WTC11 (cell line): ENCODE results near the gene SLC45A3. TPM values are rescaled to one million over a fixed set of nuclear protein-coding genes. Genes with fewer than 3 reads are reported as not detected.
A peak's percentile ranks its signal among the peaks of the same experiment; 100 is the strongest.

Experiments used
- ATAC-seq: fragments of 200-7000 bp; cut with Tn5 transposase; 2 replicates; pipeline ENCODE4 v1.10.0; 2021; ENCODE audit warnings: mild to moderate bottlenecking, moderate library complexity
- CTCF ChIA-PET: fragments of 300-600 bp; sonication (Branson Sonifier 250); formaldehyde crosslinking; loops from one replicate; lab custom pipeline; 2021; ENCODE audit warnings: antibody characterized with exemption; lab: Charles Lee
- POLR2A ChIA-PET: fragments of 350-600 bp; sonication (Branson Sonifier 250); formaldehyde crosslinking; loops from one replicate; lab custom pipeline; 2021; ENCODE audit warnings: antibody characterized with exemption; lab: Charles Lee
- DNase-seq: peaks from one replicate; pipeline ENCODE4 v3.0.0; 2021; ENCODE audit warnings: low spot score
- H3K27ac Mint-ChIP-seq: 2 replicates; pipeline ENCODE4 v1.8.0; 2021; ENCODE audit warnings: mixed read lengths
- H3K27me3 Mint-ChIP-seq: 2 replicates; pipeline ENCODE4 v1.8.0; 2021; ENCODE audit warnings: low read depth, mild to moderate bottlenecking, moderate library complexity, mixed read lengths
- H3K36me3 Mint-ChIP-seq: 2 replicates; pipeline ENCODE4 v1.8.0; 2021; ENCODE audit warnings: mixed read lengths
- H3K4me1 Mint-ChIP-seq: 2 replicates; pipeline ENCODE4 v1.8.0; 2022; ENCODE audit warnings: mixed read lengths
- H3K4me3 Mint-ChIP-seq: 2 replicates; pipeline ENCODE4 v1.8.0; 2021; ENCODE audit warnings: mild to moderate bottlenecking, moderate library complexity, mixed read lengths
- H3K9me3 Mint-ChIP-seq: 2 replicates; pipeline ENCODE4 v1.8.0; 2021; ENCODE audit warnings: mixed read lengths
- ATF1 ChIP-seq: sonication (generic); formaldehyde crosslinking; IDR thresholded peaks from 2 replicates; pipeline ENCODE4 v1.8.1; 2023; ENCODE audit warnings: mild to moderate bottlenecking, moderate library complexity, missing genetic modification reagents
- ATF6 ChIP-seq: sonication (generic); formaldehyde crosslinking; IDR thresholded peaks from 2 replicates; pipeline ENCODE4 v1.8.1; 2023; ENCODE audit warnings: mild to moderate bottlenecking, missing genetic modification reagents
- CTCF ChIP-seq: fragments of 200-600 bp; IDR thresholded peaks from 2 replicates; pipeline ENCODE4 v1.8.0; 2022; ENCODE audit warnings: antibody characterized with exemption
- E2F4 ChIP-seq: sonication (generic); formaldehyde crosslinking; IDR thresholded peaks from 2 replicates; pipeline ENCODE4 v1.8.1; 2022; ENCODE audit warnings: low read depth, mild to moderate bottlenecking, moderate library complexity, missing genetic modification reagents, borderline replicate concordance
- E2F5 ChIP-seq: sonication (generic); formaldehyde crosslinking; IDR thresholded peaks from 2 replicates; pipeline ENCODE4 v1.8.1; 2022; ENCODE audit warnings: mild to moderate bottlenecking, moderate library complexity, missing genetic modification reagents
- FOXP1 ChIP-seq: sonication (generic); formaldehyde crosslinking; IDR thresholded peaks from 2 replicates; pipeline ENCODE4 v1.8.0; 2022; ENCODE audit warnings: missing genetic modification reagents, mild to moderate bottlenecking, moderate library complexity, borderline replicate concordance
- HMGXB4 ChIP-seq: sonication (generic); formaldehyde crosslinking; IDR thresholded peaks from 2 replicates; pipeline ENCODE4 v1.8.1; 2023; ENCODE audit warnings: mild to moderate bottlenecking, moderate library complexity, missing genetic modification reagents
- IRF2 ChIP-seq: sonication (generic); formaldehyde crosslinking; IDR thresholded peaks from 2 replicates; pipeline ENCODE4 v1.8.0; 2022; ENCODE audit warnings: low read depth, missing genetic modification reagents, borderline replicate concordance
- NR2C2 ChIP-seq: sonication (generic); formaldehyde crosslinking; IDR thresholded peaks from 2 replicates; pipeline ENCODE4 v1.8.0; 2022; ENCODE audit warnings: mild to moderate bottlenecking, missing genetic modification reagents
- SMAD4 ChIP-seq: sonication (generic); formaldehyde crosslinking; IDR thresholded peaks from 2 replicates; pipeline ENCODE4 v1.8.0; 2022; ENCODE audit warnings: mild to moderate bottlenecking, missing genetic modification reagents
- STAT6 ChIP-seq: sonication (generic); formaldehyde crosslinking; conservative IDR thresholded peaks from 2 replicates; pipeline ENCODE4 v1.8.1; 2023; ENCODE audit warnings: mild to moderate bottlenecking, low read depth, missing genetic modification reagents, moderate library complexity
- TEAD1 ChIP-seq: sonication (generic); formaldehyde crosslinking; IDR thresholded peaks from 2 replicates; pipeline ENCODE4 v1.8.0; 2022; ENCODE audit warnings: mild to moderate bottlenecking, missing genetic modification reagents
- ZNF138 ChIP-seq: sonication (generic); formaldehyde crosslinking; conservative IDR thresholded peaks from 2 replicates; pipeline ENCODE4 v1.8.1; 2022; ENCODE audit warnings: mild to moderate bottlenecking, moderate library complexity, missing genetic modification reagents
- ZNF219 ChIP-seq: sonication (generic); formaldehyde crosslinking; IDR thresholded peaks from 2 replicates; pipeline ENCODE4 v1.8.0; 2023; ENCODE audit warnings: missing genetic modification reagents, mild to moderate bottlenecking, borderline replicate concordance
- ZNF317 ChIP-seq: sonication (generic); formaldehyde crosslinking; IDR thresholded peaks from 2 replicates; pipeline ENCODE4 v1.8.1; 2023; ENCODE audit warnings: low read depth, mild to moderate bottlenecking, moderate library complexity, missing genetic modification reagents, borderline replicate concordance
- ZNF532 ChIP-seq: fragments of 250-450 bp; sonication (Bioruptor Pico); IDR thresholded peaks from 2 replicates; pipeline ENCODE4 v1.9.0; 2021; ENCODE audit warnings: mild to moderate bottlenecking, borderline replicate concordance
- ZSCAN18 ChIP-seq: fragments of 250-450 bp; sonication (Bioruptor Pico); IDR thresholded peaks from 2 replicates; pipeline ENCODE4 v2.1.2; 2022; ENCODE audit warnings: mild to moderate bottlenecking, moderate library complexity
- total RNA-seq: library from RNA; stranded (reverse); gene quantifications from 3 replicates; pipeline ENCODE4 v1.2.3, GENCODE V29; 2021

Gene SLC45A3
- total RNA-seq, 1 experiment from 2014 or later: 15.2 TPM

GRCh38 chr1:205676002-205676401 lies 4.3 kb downstream of the SLC45A3 start (continued):
- TF ChIP-seq HMGXB4 (CRISPR knock-in tag): no peak
- no peak for TF ChIP-seq NR2C2
- TF ChIP-seq, all 79 proteins: peak for 0

- peaks cover 73% of the 10 kb centered on the region for H3K4me1 Mint-ChIP-seq
- POLR2A ChIA-PET: no interaction called here
Measured at GRCh38 chr1:205675247-205675646, 5.1 kb downstream of the SLC45A3 start.

More at GRCh38 chr1:205675247-205675646, 5.1 kb downstream of the SLC45A3 start:
- Mint-ChIP-seq H3K36me3 (no peaks in the 10 kb centered on the region), H3K4me3 (no peak overlapping the region), H3K27me3 (no peaks in the 10 kb centered on the region), H3K9me3 (no peaks in the 10 kb centered on the region), H3K27ac (peak overlapping the region; percentile 35)
- TF ChIP-seq ZNF532 (no peak), IRF2 (CRISPR knock-in tag) (no peak), SMAD4 (no peak), FOXP1 (no peak), ZNF138 (CRISPR knock-in tag) (no peak), ATF6 (CRISPR knock-in tag) (no peak), E2F4 (CRISPR knock-in tag) (no peak), ZNF219 (no peak), ZNF317 (CRISPR knock-in tag) (no peak), ATF1 (CRISPR knock-in tag) (no peak), E2F5 (CRISPR knock-in tag) (no peak), ZSCAN18 (CRISPR knock-in tag) (no peak), STAT6 (CRISPR knock-in tag) (no peak), CTCF (no peak), TEAD1 (CRISPR knock-in tag) (no peak)
- no peak for DNase-seq
- CTCF ChIA-PET: interaction anchor here (0.7 to 19.0 kb wide), 4 partner anchors 13 to 37 kb away, joined by 3 to 307 read pairs (median 5); no protein-coding TSS in a partner anchor
- ATAC-seq: no peak
